HS-27A (cell line): ENCODE data around the gene ITPR2.
"Not testable (repeated sequence)": the region's sequence is repeated elsewhere in the genome, so short reads cannot be mapped to it uniquely, and the experiment has no call there.

Experiments used
- DNase-seq: peaks from one replicate; pipeline ENCODE4 v3.0.0-alpha.2; 2012; ENCODE audit warnings: low read depth, missing footprints

The ITPR2 gene

DNA sequence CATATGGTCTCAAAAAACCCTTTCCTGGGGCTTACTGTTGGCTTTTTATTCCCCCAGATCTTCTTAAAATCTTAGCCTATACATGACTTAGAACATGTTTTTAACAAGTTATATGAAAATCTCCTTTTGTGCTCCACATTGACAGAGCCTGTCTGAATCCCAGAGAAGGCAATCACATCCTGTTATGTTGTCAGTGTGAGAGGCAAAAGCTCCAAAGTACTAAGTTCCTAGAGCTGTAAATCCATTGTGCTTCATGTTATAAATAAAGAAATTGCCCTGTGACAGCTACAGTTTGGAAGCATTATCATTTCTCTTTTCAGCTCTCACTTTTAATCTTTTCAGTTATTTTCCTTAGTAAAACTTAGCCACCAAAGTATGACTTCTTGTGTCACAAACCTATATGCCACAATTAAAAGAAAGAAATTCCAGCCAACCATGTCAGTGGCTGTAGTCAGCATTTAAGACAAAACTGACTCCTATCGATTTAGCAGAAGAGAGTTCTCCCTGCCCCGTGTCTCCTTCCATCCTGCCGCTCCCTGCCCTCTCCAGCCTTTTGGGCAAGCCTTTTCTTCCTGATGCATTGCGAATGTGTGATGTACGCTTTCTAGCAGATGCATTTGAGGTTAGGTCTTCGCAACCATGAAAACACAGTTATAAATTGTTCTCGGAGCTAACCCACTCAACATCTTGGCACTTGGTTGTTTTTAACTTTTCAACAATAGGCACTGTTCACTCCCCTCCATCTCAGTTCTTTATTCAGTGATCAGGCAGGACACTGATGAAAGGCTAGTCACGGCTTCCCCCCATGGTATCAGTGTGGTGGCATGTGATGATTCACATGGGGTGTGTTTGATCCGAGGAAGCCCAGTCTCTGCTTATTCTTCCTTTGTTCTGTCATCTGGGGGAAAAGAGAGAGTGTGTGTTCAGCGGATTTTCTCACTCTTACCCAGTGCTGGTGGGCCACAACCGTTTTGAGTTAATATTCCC lies 494.1 kb downstream of the ITPR2 start:
- DNase-seq = peak; percentile 19

DNA sequence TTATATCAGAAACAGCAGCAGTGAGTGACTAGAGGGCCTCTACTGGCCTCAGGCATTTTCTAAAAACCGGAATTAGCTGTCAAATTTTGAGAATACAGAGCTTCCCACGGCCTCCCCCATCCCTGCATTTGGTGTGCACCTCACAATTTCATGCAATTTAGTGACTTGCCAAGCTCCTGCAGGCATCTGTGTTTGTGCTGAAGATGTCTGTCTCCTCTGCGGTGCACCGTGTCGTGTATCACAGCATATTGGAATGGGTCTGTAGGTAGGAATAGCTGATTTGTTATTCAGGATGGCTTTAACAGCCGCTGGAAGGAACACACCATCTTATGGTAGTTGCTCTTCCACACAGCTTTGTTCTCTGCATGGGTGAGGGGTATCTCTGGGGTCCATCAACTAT lies 497.3 kb downstream of the ITPR2 start:
- DNase-seq = no peak

DNA sequence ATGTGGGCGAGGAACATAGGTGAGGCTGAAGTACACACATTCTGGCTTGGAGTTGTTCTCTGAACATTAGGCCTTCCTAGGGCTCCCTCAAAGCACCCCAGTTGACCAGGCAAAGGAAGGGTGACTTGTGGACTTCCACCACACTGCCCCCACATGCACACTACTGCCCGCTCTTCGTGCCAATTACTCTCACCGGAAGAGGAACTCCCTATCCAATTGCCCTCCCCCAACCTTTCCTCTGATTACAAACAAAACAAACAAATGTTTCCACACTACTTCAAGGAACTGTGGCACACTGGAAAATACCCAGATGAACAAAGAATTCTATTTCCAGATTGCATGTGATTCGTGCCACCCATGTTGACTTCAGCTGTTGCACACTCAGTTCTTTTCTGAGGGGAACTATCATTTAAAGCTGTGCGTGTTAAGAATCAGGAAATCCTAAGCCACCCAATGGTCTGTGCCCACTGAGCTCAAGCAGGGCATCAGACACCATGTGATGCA lies 498.3 kb downstream of the ITPR2 start:
- DNase-seq = no peak

GRCh38 chr12:26331960-26332359 lies 501.0 kb downstream of the ITPR2 start:
- DNase-seq = no peak

DNA sequence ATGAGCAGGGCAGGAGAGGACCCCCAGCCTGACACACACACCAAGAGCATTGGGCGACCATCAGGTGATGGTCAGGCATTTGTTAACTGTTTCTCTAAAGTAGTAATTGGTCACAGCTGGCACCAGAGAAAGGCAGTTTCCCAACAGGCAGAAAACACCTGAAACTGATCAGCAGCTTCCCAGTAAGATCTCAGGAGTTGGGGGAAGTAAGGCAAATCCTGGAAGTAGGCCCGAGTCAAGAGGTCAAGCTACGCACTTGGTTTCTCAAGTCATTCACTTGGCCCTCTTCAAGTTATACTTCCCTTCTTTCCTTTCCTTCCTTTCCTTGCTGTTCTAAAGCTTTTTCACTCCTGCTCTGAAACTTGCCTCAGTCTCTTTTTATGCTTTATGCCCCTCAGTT lies 501.9 kb downstream of the ITPR2 start:
- no peak for DNase-seq

DNA sequence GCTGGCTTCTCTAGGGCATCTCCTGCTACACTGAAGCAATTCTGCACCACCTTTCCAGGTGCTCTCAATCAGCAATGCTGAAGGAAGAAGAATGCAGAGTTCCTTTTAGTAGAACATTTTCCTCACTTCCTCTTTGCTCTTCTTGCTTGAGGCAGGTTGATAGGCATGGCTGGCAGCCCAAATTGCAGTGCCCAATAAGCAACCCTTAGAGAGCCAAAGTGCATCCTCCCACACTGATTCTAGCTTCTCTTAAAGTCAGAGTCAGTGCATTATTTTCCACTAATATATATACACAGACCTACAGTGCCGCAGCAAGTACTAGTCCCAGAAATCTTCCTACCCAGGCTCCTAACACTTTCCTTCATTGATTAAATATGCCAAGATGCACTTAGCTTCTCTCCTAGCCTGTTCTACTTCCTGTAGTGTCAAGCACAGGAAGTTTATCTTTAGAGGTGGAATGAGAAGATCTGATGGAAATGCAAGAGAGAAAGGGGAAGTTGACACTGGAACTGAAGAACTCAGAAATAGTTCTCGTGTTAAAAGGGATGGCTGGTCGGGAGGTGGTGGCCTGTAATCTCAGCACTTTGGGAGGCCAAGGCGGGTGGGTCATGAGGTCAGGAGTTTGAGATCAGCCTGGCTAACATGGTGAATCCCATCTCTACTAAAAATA lies 504.9 kb downstream of the ITPR2 start:
- no peak for DNase-seq

DNA sequence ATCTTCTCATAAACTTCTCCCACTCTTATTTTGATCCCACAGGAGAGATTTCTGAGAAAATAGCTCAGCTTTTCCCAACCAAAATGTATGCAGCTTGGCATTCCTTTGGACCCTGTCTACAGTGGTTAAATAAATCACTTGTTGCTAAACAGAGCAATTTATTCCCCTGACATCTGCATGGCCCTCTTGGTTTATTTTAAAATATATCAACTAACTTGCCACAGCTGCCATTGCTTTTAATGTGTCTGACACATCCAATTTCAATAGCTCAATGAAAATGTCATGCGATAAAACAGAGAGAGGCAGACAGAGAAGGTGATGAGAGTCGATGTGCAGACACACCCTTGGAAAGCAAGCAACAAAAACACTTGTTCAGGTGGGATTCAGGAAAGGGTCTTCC lies 509.3 kb downstream of the ITPR2 start:
- DNase-seq = no peak

- DNase-seq = no peak
These were observed 513.5 kb downstream of the ITPR2 start for GRCh38 chr12:26319511-26319910.

DNA sequence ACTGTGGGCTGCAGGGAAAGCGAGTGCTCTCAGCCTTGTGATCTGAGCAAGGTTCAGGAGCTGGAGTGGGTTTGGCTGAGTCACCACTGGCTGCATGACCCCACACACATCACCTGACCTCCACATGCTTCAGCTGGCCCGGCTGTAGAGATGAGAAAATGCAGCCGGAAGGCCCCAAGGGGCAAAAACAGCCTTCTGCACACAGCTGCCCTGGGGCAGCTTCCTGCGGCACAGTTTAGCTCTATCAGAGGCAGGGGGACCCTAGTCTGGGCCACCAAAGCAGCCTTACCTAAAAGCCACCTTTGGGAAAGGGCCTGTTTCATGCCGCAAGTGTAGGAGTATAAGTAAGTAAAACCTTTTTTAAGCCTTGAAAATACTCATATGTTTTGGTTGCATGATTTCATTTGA lies 514.3 kb downstream of the ITPR2 start:
- DNase-seq = peak; percentile 40

- DNase-seq = peak; percentile 59
These were observed 514.9 kb downstream of the ITPR2 start for GRCh38 chr12:26317942-26318575.

DNA sequence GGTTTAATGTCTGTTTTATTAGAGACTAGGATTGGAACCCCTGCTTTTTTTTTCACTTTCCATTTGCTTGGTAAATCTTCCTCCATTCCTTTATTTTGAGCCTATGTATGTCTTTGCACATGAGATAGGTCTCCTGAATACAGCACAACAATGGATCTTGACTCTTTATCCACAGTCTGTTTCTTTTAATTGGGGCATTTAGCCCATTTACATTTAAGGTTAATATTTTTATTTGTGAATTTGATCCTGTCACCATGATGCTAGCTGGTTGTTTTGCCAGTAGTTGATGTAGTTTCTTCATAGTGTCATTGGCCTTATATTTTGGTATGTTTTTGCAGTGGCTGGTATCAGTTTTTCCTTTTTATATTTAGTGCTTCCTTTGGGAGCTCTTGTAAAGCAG lies 518.9 kb downstream of the ITPR2 start:
- not testable (repeated sequence) for DNase-seq

- not testable (repeated sequence) for DNase-seq
These were observed 522.5 kb downstream of the ITPR2 start for GRCh38 chr12:26310489-26310888.

GRCh38 chr12:26309634-26310033 lies 523.4 kb downstream of the ITPR2 start:
- no peak for DNase-seq

DNA sequence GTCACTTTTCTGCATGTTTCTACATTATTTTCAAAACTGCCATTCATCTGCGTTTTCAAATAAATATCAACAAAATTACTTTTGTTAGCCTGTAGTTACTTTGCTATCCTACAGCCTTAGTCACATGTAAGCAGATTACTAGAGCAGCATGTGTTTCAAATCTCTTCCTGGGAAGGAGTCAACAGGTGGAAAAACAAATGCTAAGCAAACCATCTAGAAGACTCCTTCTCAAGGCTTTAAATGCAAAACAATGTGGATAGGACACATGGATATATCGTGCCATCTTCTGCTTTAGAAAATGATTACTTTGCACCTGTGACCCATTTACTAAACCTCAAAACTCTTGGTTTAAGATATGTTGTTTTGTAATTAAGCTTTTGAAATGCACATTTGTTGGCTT lies 528.7 kb downstream of the ITPR2 start:
- DNase-seq = no peak

GRCh38 chr12:26303418-26303817 lies 529.6 kb downstream of the ITPR2 start:
- DNase-seq = no peak

GRCh38 chr12:26302776-26303175 lies 530.2 kb downstream of the ITPR2 start:
- no peak for DNase-seq

GRCh38 chr12:26299751-26300150 lies 533.2 kb downstream of the ITPR2 start:
- DNase-seq = no peak

GRCh38 chr12:26298785-26299621 lies 534.0 kb downstream of the ITPR2 start:
- peak; percentile 62 for DNase-seq

DNA sequence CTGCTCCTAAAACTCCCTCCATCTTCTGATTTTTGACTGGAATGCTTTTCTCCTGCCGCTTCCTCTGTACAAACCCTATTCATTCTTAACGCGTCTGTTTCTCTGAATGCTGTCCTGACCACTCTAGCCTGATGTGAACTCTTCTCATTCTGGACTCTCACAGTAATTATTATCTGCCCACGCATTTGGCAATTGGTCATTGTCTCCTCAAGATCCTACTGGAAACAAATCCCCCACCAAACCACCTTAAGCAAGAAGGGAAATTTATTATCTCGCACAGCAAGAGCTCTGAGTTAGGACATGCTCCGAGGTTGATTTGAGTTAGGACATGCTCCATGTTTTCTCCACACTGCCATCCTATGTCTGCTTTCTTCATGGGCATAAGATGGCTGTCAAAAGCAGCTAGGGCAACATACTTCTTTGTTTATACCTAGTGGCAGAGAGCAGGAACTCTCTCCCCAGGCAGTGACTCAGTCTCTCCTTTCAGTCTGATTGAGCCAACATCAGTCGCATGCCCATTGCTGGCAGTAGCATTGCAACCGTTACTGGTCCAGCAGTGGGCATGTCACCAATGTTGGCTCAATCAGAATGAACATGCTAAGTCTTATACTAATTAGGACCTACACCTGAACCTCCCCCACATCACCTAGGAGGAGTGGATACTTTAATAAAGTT lies 535.5 kb downstream of the ITPR2 start:
- no peak for DNase-seq

DNA sequence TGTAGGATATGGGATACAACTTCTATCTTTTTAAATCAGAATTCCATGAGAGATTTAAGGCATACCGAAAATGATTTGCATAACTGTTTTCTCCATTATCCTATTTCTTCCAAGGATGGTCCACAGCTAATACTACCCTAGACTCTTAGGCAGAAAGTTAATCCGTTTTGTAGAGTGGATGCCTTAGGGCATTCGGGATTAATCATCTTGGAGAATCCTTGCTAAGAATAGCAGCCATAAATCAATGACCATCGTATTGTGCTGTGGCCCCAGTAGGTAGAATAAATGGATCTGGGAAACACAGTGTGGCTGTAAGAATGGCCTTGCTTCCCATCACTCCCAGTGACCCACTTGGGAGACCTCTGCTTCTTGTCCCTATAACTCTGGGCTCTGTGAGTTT lies 538.0 kb downstream of the ITPR2 start:
- DNase-seq = no peak

- DNase-seq = no peak
These were observed 539.4 kb downstream of the ITPR2 start for GRCh38 chr12:26293612-26294011.
